Esophagus squamous epithelium (tissue), 5 donors: Measurements from ENCODE around the gene ATP10A. TPM values are rescaled to one million over a fixed set of nuclear protein-coding genes. Genes with fewer than 3 reads are reported as not detected.

Experiments used
- DNase-seq: peaks from one replicate; lab custom pipeline; 2025; lab: John Stamatoyannopoulos, UW
- H3K27ac ChIP-seq, 4 donors: fragments of 200-600 bp; sonication (generic); one replicate each; pipeline ENCODE4 v1.5.1; 2016 to 2019; ENCODE audit warnings: mild to moderate bottlenecking in 1 of 4
- H3K27me3 ChIP-seq, 4 donors: fragments of 200-600 bp; sonication (generic); 1 replicate in 3 of 4; 2 replicates in 1 of 4; pipeline versions ENCODE4 v1.5.1 to v1.6.0; 2017 to 2021; ENCODE audit warnings: antibody characterized with exemption in 1 of 4
- H3K36me3 ChIP-seq, 3 donors: fragments of 200-600 bp; sonication (generic); one replicate each; pipeline ENCODE4 v1.5.1; 2016 to 2019
- H3K4me1 ChIP-seq, 3 donors: fragments of 200-600 bp; sonication (generic); one replicate each; pipeline ENCODE4 v1.5.1; 2017 to 2019
- H3K4me3 ChIP-seq, 4 donors: fragments of 200-600 bp; sonication (generic); 1 replicate in 3 of 4; 2 replicates in 1 of 4; pipeline ENCODE4 v1.5.1; 2016 to 2019; ENCODE audit warnings: mild to moderate bottlenecking in 2 of 4, moderate library complexity in 1 of 4
- H3K9me3 ChIP-seq, 3 donors: fragments of 200-600 bp; sonication (generic); one replicate each; pipeline ENCODE4 v1.5.1; 2016 to 2019
- POLR2A ChIP-seq, 4 donors: fragments of 450-650 bp; IDR thresholded peaks; one replicate each; pipeline ENCODE4 v1.6.1; 2017; ENCODE audit warnings: antibody characterized with exemption in 4 of 4, mild to moderate bottlenecking in 4 of 4, moderate library complexity in 3 of 4
- WGBS, 2 donors: methylation state at CpG; one replicate each; pipeline ENCODE4 v1.1.5; 2018; 5-methylcytosine and 5-hydroxymethylcytosine counted together
- intact Hi-C: fragments of 100-400 bp; cut with DNase I; formaldehyde crosslinking; loops from one replicate; pipeline ENCODE4 v1.15.0; 2022
- total RNA-seq, 4 donors: library from RNA; depleted of rRNA; stranded (reverse); fragments of >200 nt; gene quantifications; one replicate each; pipeline ENCODE4 v1.1.0, GENCODE V29; 2016
- TF ChIP-seq, protein P1 (sequence below), 6 experiments: fragments of 450-650 bp in 4 of 6; fragments of 200-600 bp in 2 of 6; sonication (generic) in 2 of 6; IDR thresholded peaks; one replicate each; pipeline ENCODE4 v1.5.1; 2016 to 2019; ENCODE audit warnings: antibody characterized with exemption in 6 of 6, mild to moderate bottlenecking in 4 of 6, moderate library complexity in 4 of 6
- donor health status: DM: yes; HTN: yes; CAD: no.

Gene ATP10A
- total RNA-seq, 4 donors from 2014 or later = 0.88 to 6.3 (median 1.9) TPM

DNA sequence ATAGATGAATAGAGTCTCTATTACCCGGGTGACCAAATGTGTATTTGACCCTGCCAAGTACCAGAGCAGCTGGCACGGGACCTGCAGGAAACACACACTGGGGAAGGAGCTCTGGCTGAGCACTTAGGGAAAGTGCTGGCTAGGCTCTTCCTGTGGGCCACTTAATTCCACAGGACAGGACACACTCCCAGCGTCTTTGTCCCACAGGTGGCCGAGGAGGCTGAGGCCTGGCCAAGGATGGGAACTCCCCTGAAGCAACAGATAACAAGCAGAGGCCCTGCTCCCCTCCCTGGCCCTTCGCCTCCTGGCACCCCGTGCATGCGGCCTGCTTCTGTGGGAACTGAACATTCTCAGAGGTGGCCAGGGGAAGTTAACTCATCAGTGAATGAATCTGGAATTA, 180.8 kb downstream of the ATP10A start:
- intact Hi-C loops = no loop called here
- H3K4me1 ChIP-seq = peaks cover 4 to 37% (median 7%) of the 10 kb centered on the region in 3 donors
- peak overlapping the region in 3 of 4 donors; percentile 38 to 56 (median 52) for H3K27ac ChIP-seq
- H3K36me3 ChIP-seq = peaks cover 0 to 14% (median 0%) of the 10 kb centered on the region in 3 donors
- no peak for TF ChIP-seq POLR2A (IDR thresholded peaks at IDR 0.05)
- TF ChIP-seq, protein P1, sequence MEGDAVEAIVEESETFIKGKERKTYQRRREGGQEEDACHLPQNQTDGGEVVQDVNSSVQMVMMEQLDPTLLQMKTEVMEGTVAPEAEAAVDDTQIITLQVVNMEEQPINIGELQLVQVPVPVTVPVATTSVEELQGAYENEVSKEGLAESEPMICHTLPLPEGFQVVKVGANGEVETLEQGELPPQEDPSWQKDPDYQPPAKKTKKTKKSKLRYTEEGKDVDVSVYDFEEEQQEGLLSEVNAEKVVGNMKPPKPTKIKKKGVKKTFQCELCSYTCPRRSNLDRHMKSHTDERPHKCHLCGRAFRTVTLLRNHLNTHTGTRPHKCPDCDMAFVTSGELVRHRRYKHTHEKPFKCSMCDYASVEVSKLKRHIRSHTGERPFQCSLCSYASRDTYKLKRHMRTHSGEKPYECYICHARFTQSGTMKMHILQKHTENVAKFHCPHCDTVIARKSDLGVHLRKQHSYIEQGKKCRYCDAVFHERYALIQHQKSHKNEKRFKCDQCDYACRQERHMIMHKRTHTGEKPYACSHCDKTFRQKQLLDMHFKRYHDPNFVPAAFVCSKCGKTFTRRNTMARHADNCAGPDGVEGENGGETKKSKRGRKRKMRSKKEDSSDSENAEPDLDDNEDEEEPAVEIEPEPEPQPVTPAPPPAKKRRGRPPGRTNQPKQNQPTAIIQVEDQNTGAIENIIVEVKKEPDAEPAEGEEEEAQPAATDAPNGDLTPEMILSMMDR (IDR thresholded peaks at IDR 0.05) = no peak
- H3K27me3 ChIP-seq = no peaks in the 10 kb centered on the region
- no peak for DNase-seq
- no peak overlapping the region for H3K4me3 ChIP-seq
- 63 to 67% methylated on average over 3 to 4 of the region's 7 CpGs for WGBS, 2 donors
- H3K9me3 ChIP-seq = no peaks in the 10 kb centered on the region

DNA sequence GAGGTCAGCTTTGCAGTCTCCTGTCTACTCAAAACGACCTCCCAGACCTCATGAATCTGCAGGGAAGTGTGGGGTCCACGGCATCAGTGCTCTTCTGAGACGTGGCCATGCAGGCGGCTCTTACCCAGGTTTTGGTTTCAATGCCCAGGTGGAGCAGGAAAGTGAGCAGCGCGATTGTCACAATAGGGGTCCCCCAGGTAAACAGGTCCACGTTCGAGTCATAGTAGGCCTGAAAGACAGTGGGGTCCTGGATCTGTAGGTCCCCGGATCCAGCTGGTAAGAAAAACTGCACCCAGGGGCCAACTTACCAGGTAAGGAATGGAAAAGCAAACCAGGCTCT, 182.5 kb downstream of the ATP10A start:
- Histone ChIP-seq H3K27me3 (no peaks in the 10 kb centered on the region), H3K27ac (no peak overlapping the region), H3K36me3 (peaks cover 0 to 14% (median 0%) of the 10 kb centered on the region in 3 donors), H3K4me1 (peaks cover 4 to 39% (median 7%) of the 10 kb centered on the region in 3 donors), H3K9me3 (no peaks in the 10 kb centered on the region), H3K4me3 (no peak overlapping the region)
- TF ChIP-seq POLR2A (IDR thresholded peaks at IDR 0.05) = no peak
- TF ChIP-seq, protein P1 (IDR thresholded peaks at IDR 0.05) = no peak
- WGBS, 2 donors = 81 to 84% methylated on average over 6 of the region's 9 CpGs
- DNase-seq = no peak
- intact Hi-C loops = no loop called here

DNA sequence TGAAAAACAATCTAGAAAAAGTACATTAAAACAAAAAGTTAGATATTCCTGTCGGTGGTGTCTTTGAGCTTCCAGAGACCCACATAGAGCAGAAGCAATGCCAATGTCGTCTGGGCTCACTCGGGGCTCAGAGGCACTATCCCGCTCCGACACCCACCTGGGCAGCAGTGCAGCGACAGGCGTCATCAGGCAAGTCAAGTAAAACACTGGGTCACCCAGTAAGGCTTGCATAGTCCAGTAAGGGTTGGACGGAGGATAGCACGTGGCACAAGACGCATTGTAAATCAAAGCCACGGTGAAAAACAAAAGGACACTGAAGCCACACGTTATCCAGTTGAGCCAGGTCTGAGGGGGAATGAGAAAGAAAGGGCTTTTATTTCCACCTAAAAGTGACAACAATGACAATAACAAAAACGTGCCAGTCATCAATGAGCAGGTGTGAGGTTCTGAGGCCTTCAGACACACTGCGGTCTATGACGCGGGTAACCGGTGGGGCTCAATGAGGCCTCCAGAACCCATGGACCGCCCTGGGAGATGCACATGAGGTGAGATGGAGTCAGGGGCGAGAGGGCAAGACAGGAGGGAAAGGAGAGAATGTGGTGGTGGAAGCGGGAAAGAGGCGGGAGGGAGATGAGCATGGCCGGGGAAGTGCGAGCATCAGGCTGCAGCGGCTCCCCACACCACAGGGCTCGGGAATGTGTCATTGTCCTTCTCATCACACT, 183.0 kb downstream of the ATP10A start:
- no peak overlapping the region for H3K27ac ChIP-seq
- H3K27me3 ChIP-seq = no peaks in the 10 kb centered on the region
- DNase-seq = no peak
- peaks cover 0 to 14% (median 0%) of the 10 kb centered on the region in 3 donors for H3K36me3 ChIP-seq
- H3K9me3 ChIP-seq = no peaks in the 10 kb centered on the region
- intact Hi-C loops = no loop called here
- H3K4me1 ChIP-seq = peaks cover 2 to 39% (median 2%) of the 10 kb centered on the region in 3 donors
- TF ChIP-seq, protein P1 (IDR thresholded peaks at IDR 0.05) = no peak
- TF ChIP-seq POLR2A (IDR thresholded peaks at IDR 0.05) = no peak
- 86 to 92% methylated on average over 21 to 25 of the region's 25 CpGs for WGBS, 2 donors
- no peak overlapping the region for H3K4me3 ChIP-seq

DNA sequence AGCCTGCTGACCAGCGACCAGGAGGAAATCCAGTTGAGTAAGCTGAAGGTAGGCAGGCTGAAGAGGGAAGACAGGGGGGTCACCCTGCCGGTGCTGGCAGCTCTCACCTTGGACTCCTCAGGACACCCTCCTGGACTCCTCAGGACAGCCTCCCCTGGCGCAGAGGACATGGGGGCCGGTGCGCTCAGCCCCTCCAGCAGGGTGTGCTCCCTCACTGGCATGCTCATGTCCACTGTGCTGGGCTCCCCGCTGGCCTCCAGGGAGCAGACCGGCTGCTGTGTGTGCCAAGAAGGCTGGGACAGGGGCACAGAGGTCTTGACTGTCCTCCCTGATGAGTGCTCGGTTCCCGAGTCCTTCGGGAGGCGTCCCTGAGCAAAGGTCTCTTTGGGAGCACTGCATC, 183.6 kb downstream of the ATP10A start:
- intact Hi-C loops = no loop called here
- Histone ChIP-seq H3K27me3 (no peaks in the 10 kb centered on the region), H3K4me1 (peaks cover 0 to 36% (median 3%) of the 10 kb centered on the region in 3 donors), H3K9me3 (no peaks in the 10 kb centered on the region), H3K4me3 (no peak overlapping the region), H3K36me3 (peaks cover 0 to 14% (median 0%) of the 10 kb centered on the region in 3 donors), H3K27ac (no peak overlapping the region)
- no peak for DNase-seq
- WGBS, 2 donors = 33 to 75% methylated on average over 2 to 5 of the region's 11 CpGs
- no peak for TF ChIP-seq POLR2A (IDR thresholded peaks at IDR 0.05)
- TF ChIP-seq, protein P1 (IDR thresholded peaks at IDR 0.05) = no peak

DNA sequence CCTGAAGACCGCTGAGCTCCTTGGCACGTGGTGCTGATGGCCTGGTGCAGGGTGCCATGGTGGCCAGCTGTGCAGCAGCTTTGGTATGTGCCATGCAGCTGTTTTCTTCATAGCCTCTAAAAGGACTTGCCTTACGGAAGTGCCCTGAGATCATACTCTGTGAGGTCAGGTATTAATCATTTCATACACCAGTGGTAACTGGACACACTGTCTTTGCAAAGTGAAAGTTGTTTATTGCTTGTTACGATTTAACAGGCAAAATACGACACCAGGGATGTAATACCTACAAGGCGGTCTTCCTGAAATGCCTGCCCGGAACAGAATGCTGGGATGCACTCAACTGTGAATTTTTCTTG, 184.6 kb downstream of the ATP10A start:
- no peak for TF ChIP-seq POLR2A (IDR thresholded peaks at IDR 0.05)
- TF ChIP-seq, protein P1 (IDR thresholded peaks at IDR 0.05) = no peak

More for the DNA sequence above, 184.6 kb downstream of the ATP10A start:
- 81 to 87% methylated on average over 7 of the region's 7 CpGs for WGBS, 2 donors
- Histone ChIP-seq H3K36me3 (peaks cover 0 to 14% (median 0%) of the 10 kb centered on the region in 3 donors), H3K4me1 (peaks cover 0 to 36% (median 6%) of the 10 kb centered on the region in 3 donors), H3K27ac (peak overlapping the region in 1 of 4 donors; percentile 18), H3K27me3 (no peaks in the 10 kb centered on the region), H3K4me3 (no peak overlapping the region), H3K9me3 (no peaks in the 10 kb centered on the region)
- intact Hi-C loops = no loop called here
- DNase-seq = no peak
